Measurements from ENCODE around the gene PEX26. TPM values are rescaled to one million over a fixed set of nuclear protein-coding genes. Genes with fewer than 3 reads are reported as not detected.
"Not testable (repeated sequence)": the region's sequence is repeated elsewhere in the genome, so short reads cannot be mapped to it uniquely, and the experiment has no call there.

Gene PEX26
- total RNA-seq, 4 donors from 2014 or later = 31.7 to 47.3 (median 39.1) TPM

DNA sequence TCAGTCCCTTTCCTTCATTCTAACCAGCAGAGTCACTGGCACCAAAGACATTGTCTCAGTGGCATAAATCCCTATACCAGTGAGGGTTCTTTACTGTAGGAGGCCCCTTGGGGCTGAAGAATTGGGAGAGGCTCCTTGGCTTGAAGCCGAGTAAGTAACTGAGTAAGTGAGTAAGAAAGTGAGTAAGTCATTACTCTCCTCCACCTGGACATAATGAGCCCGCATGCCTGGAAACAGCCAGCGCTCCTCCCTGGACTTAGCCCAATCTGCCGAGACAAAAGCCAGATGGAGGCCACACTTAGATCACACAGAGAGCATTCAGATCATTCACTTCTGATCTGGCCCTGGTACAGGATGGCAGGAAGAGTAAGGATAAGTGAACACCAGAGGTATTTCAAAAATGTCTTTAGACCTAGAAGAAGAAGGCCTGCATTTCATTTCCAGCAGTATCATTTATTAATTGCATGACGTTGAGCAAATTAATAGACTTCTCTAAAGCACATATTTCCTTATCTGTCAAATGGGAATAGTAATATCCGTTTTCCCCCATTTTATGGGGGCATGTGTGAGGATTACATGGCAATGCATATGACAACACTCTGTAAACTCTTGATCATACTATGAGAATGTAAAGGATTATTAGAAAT, 45.2 kb upstream of the PEX26 start:
- no peaks in the 10 kb centered on the region for H3K9me3 ChIP-seq
- 45% methylated on average over 6 of the region's 6 CpGs for WGBS
- DNase-seq (ENCODE audit: low spot score in 2 of 2) = peak in 1 of 2 donors; percentile 15
- no peaks in the 10 kb centered on the region for H3K27me3 ChIP-seq
- peak overlapping the region; percentile 26 for H3K27ac ChIP-seq
- no peaks in the 10 kb centered on the region for H3K36me3 ChIP-seq
- TF ChIP-seq, protein P1, sequence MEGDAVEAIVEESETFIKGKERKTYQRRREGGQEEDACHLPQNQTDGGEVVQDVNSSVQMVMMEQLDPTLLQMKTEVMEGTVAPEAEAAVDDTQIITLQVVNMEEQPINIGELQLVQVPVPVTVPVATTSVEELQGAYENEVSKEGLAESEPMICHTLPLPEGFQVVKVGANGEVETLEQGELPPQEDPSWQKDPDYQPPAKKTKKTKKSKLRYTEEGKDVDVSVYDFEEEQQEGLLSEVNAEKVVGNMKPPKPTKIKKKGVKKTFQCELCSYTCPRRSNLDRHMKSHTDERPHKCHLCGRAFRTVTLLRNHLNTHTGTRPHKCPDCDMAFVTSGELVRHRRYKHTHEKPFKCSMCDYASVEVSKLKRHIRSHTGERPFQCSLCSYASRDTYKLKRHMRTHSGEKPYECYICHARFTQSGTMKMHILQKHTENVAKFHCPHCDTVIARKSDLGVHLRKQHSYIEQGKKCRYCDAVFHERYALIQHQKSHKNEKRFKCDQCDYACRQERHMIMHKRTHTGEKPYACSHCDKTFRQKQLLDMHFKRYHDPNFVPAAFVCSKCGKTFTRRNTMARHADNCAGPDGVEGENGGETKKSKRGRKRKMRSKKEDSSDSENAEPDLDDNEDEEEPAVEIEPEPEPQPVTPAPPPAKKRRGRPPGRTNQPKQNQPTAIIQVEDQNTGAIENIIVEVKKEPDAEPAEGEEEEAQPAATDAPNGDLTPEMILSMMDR (IDR thresholded peaks at IDR 0.05) = no peak
- TF ChIP-seq POLR2A (IDR thresholded peaks at IDR 0.05) = no peak
- TF ChIP-seq POLR2AphosphoS5 (IDR thresholded peaks at IDR 0.05) = no peak
- no peak for TF ChIP-seq EP300 (IDR thresholded peaks at IDR 0.05)
- no peak overlapping the region for H3K4me3 ChIP-seq
- peaks cover 19% of the 10 kb centered on the region for H3K4me1 ChIP-seq

DNA sequence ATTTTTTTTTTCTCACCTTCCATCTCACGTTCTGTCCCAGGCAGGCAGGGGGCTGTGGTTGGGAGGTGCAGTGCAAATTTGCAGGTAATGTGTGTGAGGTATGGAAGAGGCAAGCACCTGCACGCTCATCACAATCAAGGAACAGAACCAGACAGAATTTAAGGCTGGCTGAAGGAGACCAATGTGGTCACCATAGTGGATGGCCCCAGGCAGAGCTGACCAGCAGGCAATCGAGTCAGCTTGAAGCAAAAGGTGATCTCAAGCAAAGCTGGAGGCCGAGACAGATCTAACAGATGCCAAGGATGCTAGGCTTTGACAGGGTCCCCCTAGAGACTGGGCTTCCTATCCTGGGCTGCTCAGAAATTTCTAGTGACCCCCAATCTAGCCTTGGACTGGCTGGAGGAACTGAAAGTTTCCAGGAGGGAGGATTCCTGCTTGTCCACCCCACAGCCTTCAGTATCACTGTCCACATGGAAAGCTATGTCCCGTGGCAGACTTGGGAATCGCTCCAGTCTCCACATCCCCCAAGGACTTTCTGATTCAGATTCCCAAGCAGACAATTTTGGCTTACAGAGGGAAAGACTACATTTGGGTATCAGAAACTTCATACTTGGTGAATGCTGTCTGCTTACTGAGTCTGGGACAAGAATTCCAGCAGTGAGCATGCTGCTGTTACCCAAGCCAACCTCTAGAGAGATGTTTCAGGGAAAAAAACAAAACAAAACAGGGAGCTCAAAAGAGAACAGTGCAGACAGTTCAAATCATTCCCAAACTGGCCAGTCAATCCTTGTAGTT, 44.4 kb upstream of the PEX26 start:
- Histone ChIP-seq H3K4me3 (no peak overlapping the region), H3K9me3 (no peaks in the 10 kb centered on the region), H3K4me1 (peaks cover 19% of the 10 kb centered on the region), H3K27ac (no peak overlapping the region), H3K27me3 (no peaks in the 10 kb centered on the region), H3K36me3 (no peaks in the 10 kb centered on the region)
- peak in 1 of 2 donors; percentile 26 for DNase-seq (ENCODE audit: low spot score in 2 of 2)
- TF ChIP-seq, protein P1 (IDR thresholded peaks at IDR 0.05) = no peak
- TF ChIP-seq POLR2AphosphoS5 (IDR thresholded peaks at IDR 0.05) = no peak
- no peak for TF ChIP-seq POLR2A (IDR thresholded peaks at IDR 0.05)
- TF ChIP-seq EP300 (IDR thresholded peaks at IDR 0.05) = no peak
- WGBS = 80% methylated on average over 6 of the region's 6 CpGs

DNA sequence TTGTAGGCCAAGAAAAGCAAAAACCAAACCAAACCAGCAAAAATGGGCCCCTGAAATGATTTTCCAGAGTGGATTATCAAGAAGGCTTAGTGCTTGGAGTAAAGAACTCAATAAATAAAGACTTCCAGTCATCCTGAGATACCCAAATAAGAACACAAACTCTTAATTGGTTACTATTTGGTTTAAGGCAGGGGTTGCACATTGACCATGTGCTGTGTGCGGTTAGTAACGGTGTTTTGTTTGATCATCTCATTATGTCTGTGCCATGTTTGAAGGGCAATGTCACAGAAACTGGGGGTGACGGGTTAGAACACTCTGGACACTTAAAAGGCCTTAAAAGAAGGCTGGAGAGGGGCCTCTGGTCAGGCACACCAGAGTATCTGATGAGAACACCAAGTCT, 43.7 kb upstream of the PEX26 start:
- Histone ChIP-seq H3K27me3 (no peaks in the 10 kb centered on the region), H3K27ac (no peak overlapping the region), H3K4me1 (peaks cover 16% of the 10 kb centered on the region), H3K36me3 (no peaks in the 10 kb centered on the region), H3K4me3 (no peak overlapping the region), H3K9me3 (no peaks in the 10 kb centered on the region)
- DNase-seq (ENCODE audit: low spot score in 2 of 2) = peak in 1 of 2 donors; percentile 7
- no peak for TF ChIP-seq EP300 (IDR thresholded peaks at IDR 0.05)
- no peak for TF ChIP-seq POLR2AphosphoS5 (IDR thresholded peaks at IDR 0.05)
- TF ChIP-seq, protein P1 (IDR thresholded peaks at IDR 0.05) = no peak
- TF ChIP-seq POLR2A (IDR thresholded peaks at IDR 0.05) = no peak
- WGBS = 94% methylated on average over 3 of the region's 3 CpGs

DNA sequence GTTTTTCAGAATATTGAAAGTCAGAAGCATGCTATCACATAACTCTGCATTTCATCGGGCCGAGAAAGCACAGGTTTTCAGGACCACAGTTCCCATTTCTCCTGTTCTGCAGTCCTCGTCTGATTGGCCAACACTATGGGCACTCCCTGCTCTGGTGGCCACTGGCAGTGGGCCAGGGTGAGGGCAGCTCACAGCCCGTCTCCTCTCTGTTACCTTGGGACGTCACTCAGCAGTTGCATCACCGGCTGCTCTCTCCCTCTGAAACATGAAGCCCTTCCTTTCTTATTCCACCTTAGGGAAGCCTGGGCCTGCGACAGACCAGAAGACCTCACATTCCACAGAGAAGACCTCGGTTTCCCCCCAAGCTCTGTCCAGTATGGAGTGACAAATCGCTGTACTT, 42.0 kb upstream of the PEX26 start:
- TF ChIP-seq POLR2A (IDR thresholded peaks at IDR 0.05) (no peak), EP300 (IDR thresholded peaks at IDR 0.05) (no peak), POLR2AphosphoS5 (IDR thresholded peaks at IDR 0.05) (no peak)
- TF ChIP-seq, protein P1 (IDR thresholded peaks at IDR 0.05) = no peak
- peaks cover 11% of the 10 kb centered on the region for H3K4me1 ChIP-seq
- no peak overlapping the region for H3K27ac ChIP-seq
- H3K4me3 ChIP-seq = no peak overlapping the region
- WGBS = 80% methylated on average over 9 of the region's 9 CpGs
- no peaks in the 10 kb centered on the region for H3K9me3 ChIP-seq
- no peaks in the 10 kb centered on the region for H3K27me3 ChIP-seq
- no peaks in the 10 kb centered on the region for H3K36me3 ChIP-seq
- DNase-seq (ENCODE audit: low spot score in 2 of 2) = no peak

DNA sequence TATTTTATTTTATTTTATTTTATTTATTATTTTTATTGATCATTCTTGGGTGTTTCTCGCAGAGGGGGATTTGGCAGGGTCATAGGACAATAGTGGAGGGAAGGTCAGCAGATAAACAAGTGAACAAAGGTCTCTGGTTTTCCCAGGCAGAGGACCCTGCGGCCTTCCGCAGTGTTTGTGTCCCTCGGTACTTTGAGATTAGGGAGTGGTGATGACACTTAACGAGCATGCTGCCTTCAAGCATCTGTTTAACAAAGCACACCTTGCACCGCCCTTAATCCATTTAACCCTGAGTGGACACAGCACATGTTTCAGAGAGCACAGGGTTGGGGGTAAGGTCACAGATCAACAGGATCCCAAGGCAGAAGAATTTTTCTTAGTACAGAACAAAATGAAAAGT, 36.9 kb upstream of the PEX26 start:
- H3K9me3 ChIP-seq; DNase-seq (ENCODE audit: low spot score in 2 of 2); H3K36me3 ChIP-seq; H3K4me3 ChIP-seq; H3K27ac ChIP-seq; H3K27me3 ChIP-seq; H3K4me1 ChIP-seq: not testable (repeated sequence)
- WGBS = 89% methylated on average over 4 of the region's 6 CpGs
